Measurements from ENCODE around the gene STAC.
"Not testable (repeated sequence)": the region's sequence is repeated elsewhere in the genome, so short reads cannot be mapped to it uniquely, and the experiment has no call there.

The STAC gene

DNA sequence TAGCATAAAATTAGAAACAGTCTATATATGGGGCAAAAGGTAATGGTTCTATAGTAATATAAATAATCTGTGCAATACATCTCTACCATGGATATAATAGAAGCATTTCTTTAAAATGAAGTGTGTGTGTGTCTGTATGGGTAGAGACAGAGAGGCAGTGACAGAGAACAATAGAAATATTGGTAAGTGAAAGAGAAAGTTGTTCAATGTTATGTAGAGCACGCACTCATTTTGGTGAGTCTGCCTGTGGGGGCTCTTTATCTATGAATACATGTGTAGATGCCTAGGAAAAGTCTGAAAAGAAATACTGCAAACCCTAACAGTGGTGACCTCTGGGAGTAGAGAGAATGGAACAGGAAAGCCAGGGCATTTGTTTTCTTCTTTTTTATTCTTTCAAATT, 182.6 kb downstream of the STAC start:
- in situ Hi-C loops (cut with HindIII; ENCODE audit: low sequenced_read_pairs), result no loop called here

DNA sequence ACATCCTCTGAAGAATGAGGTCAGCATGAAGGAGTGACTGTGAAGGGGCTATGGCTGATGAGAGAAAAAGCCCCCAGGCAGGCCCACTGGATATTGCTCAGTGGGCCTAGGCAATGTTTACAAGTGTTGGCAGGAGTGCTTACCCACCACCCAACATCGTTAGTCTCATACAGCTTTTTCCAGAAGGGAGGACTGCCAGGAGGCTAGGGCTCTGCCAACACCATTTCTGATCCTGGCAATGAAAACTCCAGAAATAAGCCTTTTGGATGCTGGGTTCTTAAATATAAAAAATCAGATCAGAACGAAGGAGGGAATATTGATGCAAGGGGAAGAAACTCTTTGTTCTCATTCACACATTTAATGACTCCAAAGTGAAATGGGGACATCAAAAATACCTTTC, 194.9 kb downstream of the STAC start:
- in situ Hi-C loops (cut with HindIII; ENCODE audit: low sequenced_read_pairs), result no loop called here

DNA sequence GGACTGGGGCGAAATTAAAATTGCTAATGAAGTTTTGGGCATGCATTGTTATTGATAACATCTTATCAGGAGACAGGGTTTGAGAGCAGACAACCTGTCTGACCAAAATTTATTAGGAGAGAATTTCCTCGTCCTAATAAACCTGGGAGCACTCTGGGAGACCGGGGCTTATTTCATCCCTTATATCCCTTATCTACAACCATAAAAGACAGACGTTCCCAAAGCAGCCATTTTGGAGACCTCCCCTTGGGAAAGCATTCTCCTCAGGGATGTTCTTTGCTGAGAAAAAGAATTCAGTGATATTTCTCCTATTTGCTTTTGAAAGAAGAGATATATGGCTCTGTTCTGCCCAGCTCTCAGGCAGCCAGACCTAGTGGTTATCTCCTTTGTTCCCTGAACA, 198.1 kb downstream of the STAC start:
- in situ Hi-C loops (cut with HindIII; ENCODE audit: low sequenced_read_pairs), result not testable (repeated sequence)

DNA sequence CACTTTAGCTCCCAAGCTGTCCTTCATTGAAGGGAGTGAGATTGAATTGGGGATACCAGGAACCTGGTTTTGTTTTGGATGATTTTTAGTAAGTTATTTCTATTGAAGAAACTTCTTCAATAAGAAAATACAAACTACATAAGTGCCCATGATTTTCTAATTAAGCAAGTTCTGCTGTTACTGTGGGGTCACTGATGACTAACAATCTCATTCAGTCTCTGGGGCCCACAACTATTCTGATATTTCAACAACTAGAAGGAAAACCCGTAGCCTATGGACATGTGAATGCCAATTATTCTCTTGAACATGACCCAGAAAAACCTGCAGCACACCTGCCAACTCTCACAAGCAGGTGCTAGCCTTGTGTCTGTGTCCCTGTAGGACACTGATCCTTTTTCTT, 199.4 kb downstream of the STAC start:
- in situ Hi-C loops (cut with HindIII; ENCODE audit: low sequenced_read_pairs), result no loop called here

DNA sequence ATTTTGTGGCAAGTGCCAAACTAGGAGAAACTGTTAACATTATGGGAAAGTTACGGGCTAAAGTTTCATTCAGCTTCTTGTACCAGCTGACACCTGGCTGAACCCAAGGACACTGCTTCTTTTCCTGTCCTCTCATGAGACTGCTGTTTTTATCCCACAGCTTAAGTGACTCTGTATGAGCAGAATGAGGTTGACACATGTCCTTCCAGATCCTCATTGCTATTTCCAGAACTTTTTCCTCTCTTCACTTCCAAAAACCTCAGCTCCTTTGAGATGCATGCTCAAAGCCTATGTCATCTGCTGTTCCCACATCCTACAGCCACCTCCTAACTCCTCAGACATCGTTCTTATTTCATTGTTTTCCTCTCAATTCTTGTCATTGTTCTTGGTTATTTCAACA, 200.4 kb downstream of the STAC start:
- in situ Hi-C loops (cut with HindIII; ENCODE audit: low sequenced_read_pairs), result no loop called here

DNA sequence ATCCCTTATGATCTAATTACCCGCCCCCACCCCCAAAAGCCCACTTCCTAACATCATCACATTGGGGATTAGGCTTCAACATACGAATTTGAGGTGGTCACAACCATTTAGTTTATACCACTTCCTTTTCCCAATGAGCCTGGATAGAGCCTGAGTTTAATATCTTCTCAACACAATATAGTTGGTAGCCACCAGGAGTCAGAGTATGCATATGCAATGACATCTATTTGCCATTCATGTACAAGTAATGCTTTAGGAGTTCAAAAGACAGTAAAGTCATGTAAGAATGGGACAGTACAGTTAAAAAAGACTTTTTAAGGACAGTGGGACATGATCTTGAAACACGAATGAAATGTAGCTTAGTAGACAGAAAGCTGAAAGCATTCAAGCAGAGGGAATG, 211.7 kb downstream of the STAC start:
- in situ Hi-C loops (cut with HindIII; ENCODE audit: low sequenced_read_pairs), result loop anchor here (5.0 kb wide), 1 partner anchor 85 kb away; no protein-coding TSS in a partner anchor

DNA sequence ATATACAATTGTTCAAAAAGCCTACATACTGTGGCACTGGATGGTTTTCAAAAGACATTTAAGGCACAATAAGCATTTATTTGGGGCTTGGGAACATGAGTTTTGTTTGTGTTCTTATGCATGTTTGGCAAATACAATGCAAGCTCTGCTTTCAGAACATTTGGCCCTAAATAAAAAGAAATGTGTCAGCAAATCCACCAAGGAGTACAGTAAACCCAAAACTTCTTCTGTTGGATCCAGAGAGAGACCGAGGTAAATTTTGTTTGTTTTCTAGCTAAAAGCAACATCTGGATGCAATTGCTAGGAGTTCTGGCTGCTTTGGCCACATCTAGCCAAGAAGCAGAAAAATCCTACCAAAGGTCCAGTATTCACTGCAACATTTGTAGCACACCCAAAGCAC, 215.2 kb downstream of the STAC start:
- in situ Hi-C loops (cut with HindIII; ENCODE audit: low sequenced_read_pairs), result no loop called here

DNA sequence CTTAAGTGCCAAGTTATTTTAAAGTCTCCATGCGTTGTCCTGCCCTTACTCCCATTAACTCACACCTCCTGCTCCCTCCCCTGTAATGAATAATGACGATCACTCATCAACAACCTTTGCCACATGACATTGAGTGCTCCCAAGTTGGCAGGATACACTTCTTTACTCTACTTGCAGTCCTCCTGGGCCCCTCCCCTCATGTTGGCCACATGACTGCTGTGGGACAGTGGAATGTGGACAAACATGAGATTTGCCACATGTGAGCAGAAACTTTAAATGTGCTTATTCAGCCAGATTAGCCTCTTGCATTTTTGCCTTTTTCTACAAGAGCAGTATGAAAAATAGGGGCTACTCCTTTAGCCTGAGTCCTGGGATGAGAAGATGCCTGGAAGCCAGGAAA, 216.1 kb downstream of the STAC start:
- in situ Hi-C loops (cut with HindIII; ENCODE audit: low sequenced_read_pairs), result no loop called here

DNA sequence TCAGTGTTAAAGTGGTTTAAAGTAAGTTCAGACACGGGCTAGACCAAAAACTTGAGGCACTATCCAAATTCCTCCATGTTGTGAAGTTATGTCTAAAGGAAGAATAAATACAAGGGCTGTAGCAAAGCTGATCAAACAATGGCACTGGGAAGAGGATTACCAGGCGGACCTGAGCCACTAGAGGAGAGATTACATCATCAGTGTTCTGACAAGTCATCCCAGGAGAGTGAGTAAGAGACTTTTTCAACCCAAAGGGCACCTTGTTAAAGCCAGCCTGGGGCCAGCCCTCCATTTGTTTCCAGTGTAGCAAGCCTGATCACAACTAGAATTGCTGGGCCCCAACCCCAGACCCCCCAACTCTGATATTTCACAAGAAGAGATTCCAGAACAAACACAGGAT, 217.1 kb downstream of the STAC start:
- in situ Hi-C loops (cut with HindIII; ENCODE audit: low sequenced_read_pairs), result no loop called here

Data from endothelial cell of hepatic sinusoid (primary cell).